ENCODE results near the gene RNF11.

The RNF11 gene

GRCh38 chr1:51313961-51314777 is 78.1 kb downstream of the RNF11 start:
- no peak for DNase-seq (ENCODE audit: low spot score)

- DNase-seq (ENCODE audit: low spot score), result no peak
These were observed 78.9 kb downstream of the RNF11 start for GRCh38 chr1:51314974-51315373.

- DNase-seq (ENCODE audit: low spot score), result no peak
These were observed 80.2 kb downstream of the RNF11 start for GRCh38 chr1:51316113-51316845.

- no peak for DNase-seq (ENCODE audit: low spot score)
These were observed 80.7 kb downstream of the RNF11 start for GRCh38 chr1:51316846-51317120.

GRCh38 chr1:51317798-51318197 is 81.7 kb downstream of the RNF11 start:
- no peak for DNase-seq (ENCODE audit: low spot score)

- no peak for DNase-seq (ENCODE audit: low spot score)
These were observed 85.2 kb downstream of the RNF11 start for GRCh38 chr1:51320967-51321923.

- no peak for DNase-seq (ENCODE audit: low spot score)
These were observed 85.8 kb downstream of the RNF11 start for GRCh38 chr1:51321924-51322280.

GRCh38 chr1:51322417-51323101 is 86.5 kb downstream of the RNF11 start:
- DNase-seq (ENCODE audit: low spot score), result no peak

Data from CD4-positive, alpha-beta T cell treated with Interleukin-2 at 100 ng/mL for 4 hours (primary cell).